Measurements from ENCODE around the gene DCDC2.
"Not testable (repeated sequence)": the region's sequence is repeated elsewhere in the genome, so short reads cannot be mapped to it uniquely, and the experiment has no call there.

DNA sequence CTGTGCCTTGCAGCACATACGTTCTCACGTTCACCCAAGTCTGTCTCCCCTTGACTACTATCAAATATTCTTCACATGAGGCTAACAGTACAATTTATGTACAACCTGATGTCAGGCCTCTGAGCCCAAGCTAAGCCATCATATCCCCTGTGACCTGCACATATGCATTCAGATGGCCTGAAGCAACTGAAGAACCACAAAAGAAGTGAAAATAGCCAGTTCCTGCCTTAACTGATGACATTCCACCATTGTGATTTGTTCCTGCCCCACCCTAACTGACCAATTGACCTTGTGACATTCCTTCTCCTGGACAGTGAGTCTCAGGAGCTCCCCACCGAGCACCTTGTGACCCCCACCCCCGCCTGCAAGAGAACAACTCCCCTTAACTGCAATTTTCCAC is 46.1 kb downstream of the DCDC2 start:
- TF ChIP-seq CTCF (IDR thresholded peaks at IDR 0.05; ENCODE audit: low read depth, low read length, missing input control); HNF4G (IDR thresholded peaks at IDR 0.05); MAX (IDR thresholded peaks at IDR 0.05); SP1 (IDR thresholded peaks at IDR 0.05): not testable (repeated sequence)
- TF ChIP-seq, protein P1, sequence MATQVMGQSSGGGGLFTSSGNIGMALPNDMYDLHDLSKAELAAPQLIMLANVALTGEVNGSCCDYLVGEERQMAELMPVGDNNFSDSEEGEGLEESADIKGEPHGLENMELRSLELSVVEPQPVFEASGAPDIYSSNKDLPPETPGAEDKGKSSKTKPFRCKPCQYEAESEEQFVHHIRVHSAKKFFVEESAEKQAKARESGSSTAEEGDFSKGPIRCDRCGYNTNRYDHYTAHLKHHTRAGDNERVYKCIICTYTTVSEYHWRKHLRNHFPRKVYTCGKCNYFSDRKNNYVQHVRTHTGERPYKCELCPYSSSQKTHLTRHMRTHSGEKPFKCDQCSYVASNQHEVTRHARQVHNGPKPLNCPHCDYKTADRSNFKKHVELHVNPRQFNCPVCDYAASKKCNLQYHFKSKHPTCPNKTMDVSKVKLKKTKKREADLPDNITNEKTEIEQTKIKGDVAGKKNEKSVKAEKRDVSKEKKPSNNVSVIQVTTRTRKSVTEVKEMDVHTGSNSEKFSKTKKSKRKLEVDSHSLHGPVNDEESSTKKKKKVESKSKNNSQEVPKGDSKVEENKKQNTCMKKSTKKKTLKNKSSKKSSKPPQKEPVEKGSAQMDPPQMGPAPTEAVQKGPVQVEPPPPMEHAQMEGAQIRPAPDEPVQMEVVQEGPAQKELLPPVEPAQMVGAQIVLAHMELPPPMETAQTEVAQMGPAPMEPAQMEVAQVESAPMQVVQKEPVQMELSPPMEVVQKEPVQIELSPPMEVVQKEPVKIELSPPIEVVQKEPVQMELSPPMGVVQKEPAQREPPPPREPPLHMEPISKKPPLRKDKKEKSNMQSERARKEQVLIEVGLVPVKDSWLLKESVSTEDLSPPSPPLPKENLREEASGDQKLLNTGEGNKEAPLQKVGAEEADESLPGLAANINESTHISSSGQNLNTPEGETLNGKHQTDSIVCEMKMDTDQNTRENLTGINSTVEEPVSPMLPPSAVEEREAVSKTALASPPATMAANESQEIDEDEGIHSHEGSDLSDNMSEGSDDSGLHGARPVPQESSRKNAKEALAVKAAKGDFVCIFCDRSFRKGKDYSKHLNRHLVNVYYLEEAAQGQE (IDR thresholded peaks at IDR 0.05) = not testable (repeated sequence)

Data from liver (tissue), 3 donors.